ENCODE data around the gene HECW1.

The HECW1 gene

DNA sequence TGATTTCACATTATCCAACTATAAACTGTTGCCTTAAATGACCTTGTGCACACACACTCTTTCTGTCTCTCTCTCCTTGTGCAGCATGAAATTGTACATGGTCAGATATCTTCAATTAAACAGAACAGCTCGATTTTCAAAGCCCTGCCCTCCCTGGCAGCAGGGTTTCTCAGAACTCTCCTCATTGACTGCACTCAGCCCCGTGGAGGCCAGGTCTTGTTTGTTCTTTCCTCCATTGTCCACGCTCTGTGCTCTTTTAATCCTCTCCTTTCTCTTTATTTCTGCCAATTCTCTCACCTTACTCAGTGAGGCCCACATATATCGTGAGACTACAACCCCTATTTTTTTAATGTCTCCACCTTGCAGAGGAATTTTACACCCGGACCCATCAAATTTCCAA, 294.5 kb downstream of the HECW1 start:
- H4K8ac ChIP-seq (ENCODE audit: low read length), result no peak overlapping the region
- H2BK120ac ChIP-seq (ENCODE audit: low read depth, low read length), result no peak overlapping the region
- no peak overlapping the region for H3K4me3 ChIP-seq (ENCODE audit: insufficient read depth in 1 of 2, low read depth in 1 of 2, low read length in 2 of 2)
- peaks cover 0 to 16% of the 10 kb centered on the region in 2 experiments for H3K27me3 ChIP-seq (ENCODE audit: control insufficient read depth in 1 of 2, insufficient read depth in 1 of 2, low read length in 2 of 2)
- no peak overlapping the region for H2BK5ac ChIP-seq (ENCODE audit: low read depth, low read length, poor library complexity, severe bottlenecking)
- no peak overlapping the region for H3K23ac ChIP-seq (ENCODE audit: low read length in 2 of 2)
- H3K36me3 ChIP-seq (ENCODE audit: control insufficient read depth in 1 of 2, insufficient read depth in 2 of 2, low read depth in 1 of 2, low read length in 2 of 2), result peaks cover 0 to 4% of the 10 kb centered on the region in 2 experiments
- no peaks in the 10 kb centered on the region for H3K4me1 ChIP-seq (ENCODE audit: control insufficient read depth, insufficient read depth, low read depth, low read length)
- no peak overlapping the region for H3K27ac ChIP-seq (ENCODE audit: low read length, poor library complexity, severe bottlenecking)
- H3K14ac ChIP-seq (ENCODE audit: low read length in 2 of 2), result no peak overlapping the region
- DNase-seq, result no peak
- no peaks in the 10 kb centered on the region for H3K79me1 ChIP-seq (replicated peaks; ENCODE audit: low read length, poor library complexity, severe bottlenecking)
- no peak overlapping the region for H2AFZ ChIP-seq (ENCODE audit: low read depth, low read length)
- no peak overlapping the region for H3K4ac ChIP-seq (ENCODE audit: low read depth in 1 of 2, low read length in 2 of 2)
- H3K18ac ChIP-seq (ENCODE audit: low read depth in 1 of 2, low read length in 2 of 2), result no peak overlapping the region
- no peak overlapping the region for H2AK5ac ChIP-seq (ENCODE audit: low read length, severe bottlenecking)
- no peak overlapping the region for H2BK12ac ChIP-seq (ENCODE audit: low read length in 2 of 2)
- H4K91ac ChIP-seq (ENCODE audit: low read length), result no peak overlapping the region
- WGBS, result 68% methylated on average over 5 of the region's 5 CpGs
- H2BK15ac ChIP-seq (ENCODE audit: low read depth, poor library complexity, severe bottlenecking), result no peak overlapping the region
- no peak overlapping the region for H3K9ac ChIP-seq (ENCODE audit: low read length)
- H3K9me3 ChIP-seq (ENCODE audit: control insufficient read depth, low read length), result no peaks in the 10 kb centered on the region
- no peak overlapping the region for H3K4me2 ChIP-seq (ENCODE audit: low read length, poor library complexity, severe bottlenecking)

DNA sequence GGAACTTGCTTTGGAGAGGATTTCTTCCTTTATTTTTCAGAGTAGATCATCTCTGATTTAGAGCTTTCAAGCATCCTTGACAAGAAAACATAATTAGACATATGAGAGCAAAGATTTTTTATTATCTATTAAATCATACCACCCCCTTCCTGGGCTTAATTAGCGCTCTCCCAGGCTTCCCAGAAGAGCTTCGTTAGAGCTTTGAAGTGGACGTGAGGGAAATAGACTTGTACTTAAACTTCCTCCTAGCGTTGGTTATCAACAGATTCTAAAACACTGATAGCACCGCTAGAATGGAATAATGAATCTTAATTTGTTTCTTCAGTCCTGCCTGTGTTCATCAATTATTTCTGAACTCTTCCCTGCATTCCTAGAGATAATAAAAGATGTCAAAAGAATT, 296.5 kb downstream of the HECW1 start:
- H2BK120ac ChIP-seq (ENCODE audit: low read depth, low read length), result no peak overlapping the region
- H3K4me2 ChIP-seq (ENCODE audit: low read length, poor library complexity, severe bottlenecking), result no peak overlapping the region
- no peak overlapping the region for H3K4ac ChIP-seq (ENCODE audit: low read depth in 1 of 2, low read length in 2 of 2)
- no peak overlapping the region for H2AK5ac ChIP-seq (ENCODE audit: low read length, severe bottlenecking)
- H3K9ac ChIP-seq (ENCODE audit: low read length), result no peak overlapping the region
- DNase-seq, result no peak
- peaks cover 0 to 11% of the 10 kb centered on the region in 2 experiments for H3K27me3 ChIP-seq (ENCODE audit: control insufficient read depth in 1 of 2, insufficient read depth in 1 of 2, low read length in 2 of 2)
- no peak overlapping the region for H2AFZ ChIP-seq (ENCODE audit: low read depth, low read length)
- H4K8ac ChIP-seq (ENCODE audit: low read length), result no peak overlapping the region
- WGBS, result 87% methylated on average over 5 of the region's 5 CpGs
- no peak overlapping the region for H3K27ac ChIP-seq (ENCODE audit: low read length, poor library complexity, severe bottlenecking)
- no peak overlapping the region for H2BK12ac ChIP-seq (ENCODE audit: low read length in 2 of 2)
- H2BK5ac ChIP-seq (ENCODE audit: low read depth, low read length, poor library complexity, severe bottlenecking), result no peak overlapping the region
- no peaks in the 10 kb centered on the region for H3K9me3 ChIP-seq (ENCODE audit: control insufficient read depth, low read length)
- H3K14ac ChIP-seq (ENCODE audit: low read length in 2 of 2), result no peak overlapping the region
- H3K4me3 ChIP-seq (ENCODE audit: insufficient read depth in 1 of 2, low read depth in 1 of 2, low read length in 2 of 2), result no peak overlapping the region
- H3K79me1 ChIP-seq (replicated peaks; ENCODE audit: low read length, poor library complexity, severe bottlenecking), result no peaks in the 10 kb centered on the region
- no peak overlapping the region for H4K91ac ChIP-seq (ENCODE audit: low read length)
- H2BK15ac ChIP-seq (ENCODE audit: low read depth, poor library complexity, severe bottlenecking), result no peak overlapping the region
- H3K4me1 ChIP-seq (ENCODE audit: control insufficient read depth, insufficient read depth, low read depth, low read length), result no peaks in the 10 kb centered on the region
- H3K18ac ChIP-seq (ENCODE audit: low read depth in 1 of 2, low read length in 2 of 2), result no peak overlapping the region
- no peak overlapping the region for H3K23ac ChIP-seq (ENCODE audit: low read length in 2 of 2)
- peaks cover 0 to 4% of the 10 kb centered on the region in 2 experiments for H3K36me3 ChIP-seq (ENCODE audit: control insufficient read depth in 1 of 2, insufficient read depth in 2 of 2, low read depth in 1 of 2, low read length in 2 of 2)

DNA sequence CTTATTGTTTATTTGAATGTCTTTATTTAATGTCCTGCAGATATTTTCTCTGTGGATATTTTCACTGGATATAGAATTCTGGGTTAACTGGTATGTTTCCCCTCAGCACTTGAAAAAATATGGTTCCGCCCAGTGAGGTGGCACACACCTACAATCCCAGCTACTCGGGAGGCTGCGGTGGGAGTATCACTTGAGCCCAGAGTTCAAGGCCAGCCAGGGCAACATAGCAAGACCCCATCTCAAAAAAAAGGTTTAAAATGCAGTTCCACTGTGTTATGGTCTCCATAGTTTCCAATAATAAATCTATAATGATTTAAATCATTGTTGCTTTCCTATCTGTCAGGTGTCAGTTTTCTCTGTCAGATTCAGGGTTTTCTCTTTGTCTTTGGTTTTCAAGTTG, 305.0 kb downstream of the HECW1 start:
- Histone ChIP-seq H3K4ac (ENCODE audit: low read depth in 1 of 2, low read length in 2 of 2) (no peak overlapping the region), H3K14ac (ENCODE audit: low read length in 2 of 2) (no peak overlapping the region), H3K79me1 (replicated peaks; ENCODE audit: low read length, poor library complexity, severe bottlenecking) (no peaks in the 10 kb centered on the region), H3K4me3 (ENCODE audit: insufficient read depth in 1 of 2, low read depth in 1 of 2, low read length in 2 of 2) (no peak overlapping the region), H3K4me1 (ENCODE audit: control insufficient read depth, insufficient read depth, low read depth, low read length) (no peaks in the 10 kb centered on the region), H3K23ac (ENCODE audit: low read length in 2 of 2) (no peak overlapping the region), H3K9ac (ENCODE audit: low read length) (no peak overlapping the region), H2AFZ (ENCODE audit: low read depth, low read length) (no peak overlapping the region), H4K91ac (ENCODE audit: low read length) (no peak overlapping the region), H3K9me3 (ENCODE audit: control insufficient read depth, low read length) (no peaks in the 10 kb centered on the region), H2BK120ac (ENCODE audit: low read depth, low read length) (no peak overlapping the region), H2AK5ac (ENCODE audit: low read length, severe bottlenecking) (no peak overlapping the region), H3K18ac (ENCODE audit: low read depth in 1 of 2, low read length in 2 of 2) (no peak overlapping the region), H2BK5ac (ENCODE audit: low read depth, low read length, poor library complexity, severe bottlenecking) (no peak overlapping the region), H3K36me3 (ENCODE audit: control insufficient read depth in 1 of 2, insufficient read depth in 2 of 2, low read depth in 1 of 2, low read length in 2 of 2) (no peaks in the 10 kb centered on the region), H4K8ac (ENCODE audit: low read length) (no peak overlapping the region), H3K27ac (ENCODE audit: low read length, poor library complexity, severe bottlenecking) (no peak overlapping the region), H3K27me3 (ENCODE audit: control insufficient read depth in 1 of 2, insufficient read depth in 1 of 2, low read length in 2 of 2) (no peaks in the 10 kb centered on the region), H3K4me2 (ENCODE audit: low read length, poor library complexity, severe bottlenecking) (no peak overlapping the region), H2BK15ac (ENCODE audit: low read depth, poor library complexity, severe bottlenecking) (no peak overlapping the region), H2BK12ac (ENCODE audit: low read length in 2 of 2) (no peak overlapping the region)
- no peak for DNase-seq
- 97% methylated on average over 3 of the region's 3 CpGs for WGBS

DNA sequence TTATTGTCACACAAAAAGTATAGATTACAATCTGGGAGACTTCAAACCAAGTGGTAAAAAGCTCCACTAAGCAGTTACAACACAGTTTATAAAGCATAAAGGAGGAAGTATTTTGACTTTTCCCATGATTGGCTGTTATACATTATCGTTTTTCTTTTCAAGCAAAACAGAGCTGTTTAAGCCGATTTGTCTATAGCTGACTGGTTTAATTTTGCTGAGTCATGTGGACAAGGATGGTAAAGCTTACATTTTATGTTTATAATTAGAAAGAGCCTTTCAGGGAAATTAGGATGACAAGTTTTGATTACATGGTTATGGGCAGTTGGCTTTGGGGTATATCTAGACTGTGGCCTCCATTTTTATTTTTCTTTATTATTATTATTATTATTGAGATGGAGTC, 318.0 kb downstream of the HECW1 start:
- no peaks in the 10 kb centered on the region for H3K36me3 ChIP-seq (ENCODE audit: control insufficient read depth in 1 of 2, insufficient read depth in 2 of 2, low read depth in 1 of 2, low read length in 2 of 2)
- no peaks in the 10 kb centered on the region for H3K9me3 ChIP-seq (ENCODE audit: control insufficient read depth, low read length)
- no peak overlapping the region for H3K23ac ChIP-seq (ENCODE audit: low read length in 2 of 2)
- no peak overlapping the region for H2BK12ac ChIP-seq (ENCODE audit: low read length in 2 of 2)
- H2BK5ac ChIP-seq (ENCODE audit: low read depth, low read length, poor library complexity, severe bottlenecking), result no peak overlapping the region
- H3K4me2 ChIP-seq (ENCODE audit: low read length, poor library complexity, severe bottlenecking), result no peak overlapping the region
- H4K91ac ChIP-seq (ENCODE audit: low read length), result no peak overlapping the region
- H3K4ac ChIP-seq (ENCODE audit: low read depth in 1 of 2, low read length in 2 of 2), result no peak overlapping the region
- WGBS, result 97% methylated on average over 2 of the region's 2 CpGs
- no peak overlapping the region for H4K8ac ChIP-seq (ENCODE audit: low read length)
- no peak overlapping the region for H2AFZ ChIP-seq (ENCODE audit: low read depth, low read length)
- no peak overlapping the region for H2AK5ac ChIP-seq (ENCODE audit: low read length, severe bottlenecking)
- no peak overlapping the region for H3K4me3 ChIP-seq (ENCODE audit: insufficient read depth in 1 of 2, low read depth in 1 of 2, low read length in 2 of 2)
- no peak overlapping the region for H2BK15ac ChIP-seq (ENCODE audit: low read depth, poor library complexity, severe bottlenecking)
- H3K14ac ChIP-seq (ENCODE audit: low read length in 2 of 2), result no peak overlapping the region
- no peak overlapping the region for H3K27ac ChIP-seq (ENCODE audit: low read length, poor library complexity, severe bottlenecking)
- no peak overlapping the region for H3K18ac ChIP-seq (ENCODE audit: low read depth in 1 of 2, low read length in 2 of 2)
- H3K9ac ChIP-seq (ENCODE audit: low read length), result no peak overlapping the region
- no peaks in the 10 kb centered on the region for H3K79me1 ChIP-seq (replicated peaks; ENCODE audit: low read length, poor library complexity, severe bottlenecking)
- peak; percentile 3 for DNase-seq
- peaks cover 4% of the 10 kb centered on the region for H3K4me1 ChIP-seq (ENCODE audit: control insufficient read depth, insufficient read depth, low read depth, low read length)
- no peak overlapping the region for H2BK120ac ChIP-seq (ENCODE audit: low read depth, low read length)
- H3K27me3 ChIP-seq (ENCODE audit: control insufficient read depth in 1 of 2, insufficient read depth in 1 of 2, low read length in 2 of 2), result no peaks in the 10 kb centered on the region
